Astrocyte (in vitro differentiated cells and primary cell): ENCODE results near the gene ADRA2B. TPM values are rescaled to one million over a fixed set of nuclear protein-coding genes. Genes with fewer than 3 reads are reported as not detected.

Experiments used
- DNase-seq: peaks from one replicate; pipeline ENCODE4 v3.0.0-alpha.2; 2010; ENCODE audit warnings: low read depth
- FAIRE-seq: peaks from 2 replicates; lab custom pipeline; 2011; peaks lifted over from hg19 to GRCh38; lab: Jason Lieb, UNC
- H2AFZ ChIP-seq: 2 replicates; pipeline ENCODE4 v1.6.0; 2012; ENCODE audit warnings: low read depth, low read length, inconsistent platforms
- H3K27ac ChIP-seq: 2 replicates; pipeline ENCODE4 v1.5.1; 2011; ENCODE audit warnings: low read depth, low read length, inconsistent platforms
- H3K27me3 ChIP-seq: 2 replicates; pipeline ENCODE4 v1.6.0; 2011; ENCODE audit warnings: low read length, inconsistent platforms; ENCODE audit not compliant: insufficient read depth
- H3K36me3 ChIP-seq: 2 replicates; pipeline ENCODE4 v1.5.1; 2011; ENCODE audit warnings: low read length, inconsistent platforms; ENCODE audit not compliant: insufficient read depth
- H3K4me1 ChIP-seq: 2 replicates; pipeline ENCODE4 v1.5.1; 2011; ENCODE audit warnings: low read length, inconsistent platforms; ENCODE audit not compliant: insufficient read depth
- H3K4me2 ChIP-seq: 2 replicates; pipeline ENCODE4 v1.6.0; 2012; ENCODE audit warnings: low read length, inconsistent platforms
- H3K4me3 ChIP-seq: 2 replicates; pipeline ENCODE4 v1.5.1; 2011; ENCODE audit warnings: low read depth, mild to moderate bottlenecking, low read length, inconsistent platforms; ENCODE audit not compliant: insufficient read depth
- H3K79me2 ChIP-seq: 2 replicates; pipeline ENCODE4 v1.6.0; 2012; ENCODE audit warnings: mild to moderate bottlenecking, low read length, inconsistent platforms; ENCODE audit not compliant: insufficient read depth
- H3K9ac ChIP-seq: 2 replicates; pipeline ENCODE4 v1.6.0; 2012; ENCODE audit warnings: mild to moderate bottlenecking, low read length, inconsistent platforms
- H3K9me3 ChIP-seq: 2 replicates; pipeline ENCODE4 v1.5.1; 2012; ENCODE audit warnings: low read depth, mild to moderate bottlenecking, low read length, inconsistent platforms; ENCODE audit not compliant: insufficient read depth
- H4K20me1 ChIP-seq: 2 replicates; pipeline ENCODE4 v1.6.0; 2012; ENCODE audit warnings: low read length, inconsistent platforms; ENCODE audit not compliant: insufficient read depth
- H3K27ac Mint-ChIP-seq: one replicate; pipeline ENCODE4 v1.8.0; 2021; ENCODE audit warnings: mild to moderate bottlenecking, mixed read lengths; ENCODE audit not compliant: unreplicated experiment
- H3K27me3 Mint-ChIP-seq: one replicate; pipeline ENCODE4 v1.8.0; 2021; ENCODE audit warnings: low read depth, mixed read lengths; ENCODE audit not compliant: unreplicated experiment
- H3K36me3 Mint-ChIP-seq: one replicate; pipeline ENCODE4 v1.8.0; 2021; ENCODE audit warnings: low read depth, mixed read lengths; ENCODE audit not compliant: unreplicated experiment
- H3K4me1 Mint-ChIP-seq: one replicate; pipeline ENCODE4 v1.8.0; 2021; ENCODE audit warnings: low read depth, mixed read lengths; ENCODE audit not compliant: unreplicated experiment
- H3K4me3 Mint-ChIP-seq: one replicate; pipeline ENCODE4 v1.8.0; 2021; ENCODE audit warnings: mild to moderate bottlenecking, moderate library complexity, mixed read lengths; ENCODE audit not compliant: unreplicated experiment
- H3K9me3 Mint-ChIP-seq: one replicate; pipeline ENCODE4 v1.8.0; 2021; ENCODE audit warnings: mild to moderate bottlenecking, mixed read lengths; ENCODE audit not compliant: unreplicated experiment
- CTCF ChIP-seq: IDR thresholded peaks from 2 replicates; pipeline ENCODE4 v1.5.1; 2011; ENCODE audit warnings: low read depth, mild to moderate bottlenecking, inconsistent platforms, low read length, moderate library complexity; ENCODE audit not compliant: insufficient read depth
- EZH2 ChIP-seq: IDR thresholded peaks from 2 replicates; pipeline ENCODE4 v1.6.1; 2012; ENCODE audit warnings: mild to moderate bottlenecking, low read length, inconsistent platforms; ENCODE audit not compliant: insufficient read depth
- total RNA-seq: library from RNA; stranded (reverse); gene quantifications from 2 replicates; pipeline ENCODE4 v1.2.1, GENCODE V29; 2021

Gene ADRA2B
- total RNA-seq, 1 donor from 2014 or later, result not detected

- H3K36me3 ChIP-seq, result no peaks in the 10 kb centered on the region
- no peaks in the 10 kb centered on the region for H3K4me1 Mint-ChIP-seq
- no peak overlapping the region for H3K4me2 ChIP-seq
- no peaks in the 10 kb centered on the region for H4K20me1 ChIP-seq
- no peak overlapping the region for H3K27ac ChIP-seq
- H3K4me1 ChIP-seq, result no peaks in the 10 kb centered on the region
- no peak for TF ChIP-seq EZH2
- no peak for TF ChIP-seq CTCF
- H3K79me2 ChIP-seq, result no peaks in the 10 kb centered on the region
- H3K9me3 ChIP-seq, result no peaks in the 10 kb centered on the region
- H3K9me3 Mint-ChIP-seq, result peaks cover 3% of the 10 kb centered on the region
- H3K27me3 ChIP-seq, result peaks cover 29% of the 10 kb centered on the region
- no peak overlapping the region for H2AFZ ChIP-seq
- FAIRE-seq (no peak), DNase-seq (no peak)
- no peak overlapping the region for H3K4me3 ChIP-seq
- H3K9ac ChIP-seq, result no peak overlapping the region
- H3K27ac Mint-ChIP-seq, result no peak overlapping the region
- peaks cover 5% of the 10 kb centered on the region for H3K36me3 Mint-ChIP-seq
- H3K4me3 Mint-ChIP-seq, result no peak overlapping the region
- H3K27me3 Mint-ChIP-seq, result peaks cover 68% of the 10 kb centered on the region
These were observed 12.1 kb upstream of the ADRA2B start for GRCh38 chr2:96128456-96128855.

DNA sequence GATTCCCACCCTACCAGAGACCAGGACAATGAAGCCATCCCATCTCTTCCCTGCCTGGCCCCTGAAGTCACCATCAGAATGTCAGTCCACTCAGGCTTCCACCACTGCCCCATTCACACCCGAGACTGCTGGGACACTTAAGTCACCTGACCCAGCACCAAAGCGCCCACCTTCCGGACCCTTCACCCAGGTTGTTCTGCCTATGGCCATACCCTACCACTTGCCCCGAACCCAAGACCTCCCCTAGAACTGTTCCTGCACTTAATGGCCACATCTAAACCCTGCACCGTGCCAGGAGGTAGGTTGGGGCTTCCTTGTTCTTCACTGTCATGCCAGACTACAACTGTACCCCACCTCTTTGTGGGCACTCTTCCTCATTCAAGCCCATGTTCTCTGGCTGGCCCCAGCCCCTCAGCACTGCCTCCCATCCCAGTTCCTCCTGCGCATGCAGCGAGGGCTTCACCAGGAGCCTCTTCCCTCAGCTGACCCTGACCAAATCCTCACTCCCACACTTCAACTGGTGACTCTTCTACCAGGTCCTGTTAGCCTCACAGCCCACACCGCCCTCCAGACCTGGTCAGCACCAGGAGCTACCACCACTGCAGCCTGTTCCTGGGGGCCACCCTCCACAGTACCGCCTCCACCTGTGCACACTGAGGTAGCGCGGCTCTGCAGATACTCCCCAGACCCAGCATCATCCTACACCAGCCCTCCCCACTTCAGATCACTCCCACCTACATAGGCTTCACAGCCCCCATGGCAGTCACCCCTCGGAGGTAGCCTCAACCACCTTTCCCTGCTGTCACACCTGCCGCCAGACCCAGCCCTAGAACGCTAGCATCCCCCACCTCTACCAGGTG lies 8.3 kb upstream of the ADRA2B start:
- H3K27ac Mint-ChIP-seq, result no peak overlapping the region
- Histone ChIP-seq H2AFZ (no peak overlapping the region), H4K20me1 (no peaks in the 10 kb centered on the region), H3K79me2 (no peaks in the 10 kb centered on the region), H3K9me3 (no peaks in the 10 kb centered on the region), H3K9ac (no peak overlapping the region), H3K4me1 (no peaks in the 10 kb centered on the region), H3K27me3 (peaks cover 30% of the 10 kb centered on the region), H3K36me3 (no peaks in the 10 kb centered on the region), H3K27ac (no peak overlapping the region), H3K4me2 (no peak overlapping the region), H3K4me3 (no peak overlapping the region)
- H3K36me3 Mint-ChIP-seq, result peaks cover 4% of the 10 kb centered on the region
- DNase-seq (no peak), FAIRE-seq (no peak)
- H3K27me3 Mint-ChIP-seq, result peaks cover 71% of the 10 kb centered on the region
- H3K4me3 Mint-ChIP-seq, result no peak overlapping the region
- TF ChIP-seq EZH2 (no peak), CTCF (no peak)
- no peaks in the 10 kb centered on the region for H3K4me1 Mint-ChIP-seq
- peaks cover 8% of the 10 kb centered on the region for H3K9me3 Mint-ChIP-seq

DNA sequence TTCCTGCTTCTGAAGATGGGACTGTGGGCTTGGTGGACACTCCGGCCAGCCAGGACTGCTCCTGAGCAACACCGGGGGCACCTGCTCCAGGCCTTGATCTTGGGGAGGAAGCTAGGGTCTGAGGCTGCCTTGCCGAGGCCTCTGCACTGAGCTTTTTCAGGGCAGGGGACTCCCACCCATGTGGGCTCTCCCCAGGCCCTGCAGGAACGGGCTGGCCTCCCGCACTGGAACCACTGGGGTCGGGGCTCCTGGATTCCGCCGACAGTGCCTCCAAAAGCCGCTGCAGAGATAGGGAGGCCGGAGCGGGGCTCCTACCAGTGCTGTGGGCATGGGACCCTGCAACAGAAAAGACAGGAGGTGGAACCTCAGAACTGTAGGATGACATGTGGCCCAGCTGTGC lies 7.6 kb upstream of the ADRA2B start:
- H3K27me3 Mint-ChIP-seq, result peaks cover 78% of the 10 kb centered on the region

More for the DNA sequence above, 7.6 kb upstream of the ADRA2B start:
- TF ChIP-seq EZH2 (no peak), CTCF (no peak)
- no peak for DNase-seq
- no peaks in the 10 kb centered on the region for H3K36me3 ChIP-seq
- peaks cover 30% of the 10 kb centered on the region for H3K27me3 ChIP-seq
- H3K4me1 ChIP-seq, result no peaks in the 10 kb centered on the region
- H3K79me2 ChIP-seq, result no peaks in the 10 kb centered on the region
- Mint-ChIP-seq H3K9me3 (peaks cover 8% of the 10 kb centered on the region), H3K27ac (no peak overlapping the region), H3K36me3 (peaks cover 4% of the 10 kb centered on the region), H3K4me1 (no peaks in the 10 kb centered on the region), H3K4me3 (no peak overlapping the region)
- no peaks in the 10 kb centered on the region for H4K20me1 ChIP-seq
- H3K4me3 ChIP-seq, result no peak overlapping the region
- H2AFZ ChIP-seq, result no peak overlapping the region
- H3K9ac ChIP-seq, result no peak overlapping the region
- no peak for FAIRE-seq
- no peak overlapping the region for H3K27ac ChIP-seq
- H3K4me2 ChIP-seq, result no peak overlapping the region
- H3K9me3 ChIP-seq, result no peaks in the 10 kb centered on the region
